Omental fat pad (tissue), 4 donors: Measurements from ENCODE around the gene DNM3. TPM values are rescaled to one million over a fixed set of nuclear protein-coding genes. Genes with fewer than 3 reads are reported as not detected.

Source experiments
- ATAC-seq: fragments of 150-250 bp; one replicate; pipeline ENCODE4 v1.9.1; 2016; ENCODE audit warnings: mild to moderate bottlenecking, moderate library complexity; ENCODE audit not compliant: low FRiP score
- DNase-seq: peaks from one replicate; pipeline ENCODE4 v3.0.0-alpha.2; 2019; ENCODE audit warnings: low spot score
- total RNA-seq, 4 donors: library from RNA; depleted of rRNA; stranded (reverse); fragments of >200 nt; gene quantifications; one replicate each; pipeline ENCODE4 v1.1.0, GENCODE V29; 2016
- TF ChIP-seq, protein P1 (sequence below), 3 donors: fragments of 450-650 bp; IDR thresholded peaks; one replicate each; pipeline ENCODE4 v1.5.1; 2016 to 2017; ENCODE audit warnings: antibody characterized with exemption in 3 of 3, mild to moderate bottlenecking in 3 of 3, moderate library complexity in 2 of 3

DNM3 gene
- total RNA-seq, 4 donors from 2014 or later, result 2.9 to 15.8 (median 5.5) TPM

DNA sequence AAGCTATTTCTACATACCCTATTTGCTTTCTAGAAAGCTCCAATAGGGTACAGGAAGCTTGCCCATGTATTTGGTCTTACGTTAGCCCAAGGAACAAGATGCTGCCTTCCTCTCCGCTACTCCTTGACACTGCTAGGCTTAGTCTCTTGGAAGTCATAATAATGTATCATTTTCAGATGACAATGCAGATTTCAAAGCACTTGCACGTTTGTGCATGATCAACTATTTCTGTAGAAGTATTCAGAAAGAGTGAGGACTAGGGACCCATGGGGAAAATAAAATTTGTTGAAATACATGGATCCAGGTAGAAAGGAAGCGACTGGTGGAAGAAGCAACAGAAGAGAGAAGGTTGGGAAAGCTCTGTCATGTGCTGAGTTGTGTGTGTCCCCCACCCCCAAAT lies 367.3 kb downstream of the DNM3 start:
- TF ChIP-seq, protein P1, sequence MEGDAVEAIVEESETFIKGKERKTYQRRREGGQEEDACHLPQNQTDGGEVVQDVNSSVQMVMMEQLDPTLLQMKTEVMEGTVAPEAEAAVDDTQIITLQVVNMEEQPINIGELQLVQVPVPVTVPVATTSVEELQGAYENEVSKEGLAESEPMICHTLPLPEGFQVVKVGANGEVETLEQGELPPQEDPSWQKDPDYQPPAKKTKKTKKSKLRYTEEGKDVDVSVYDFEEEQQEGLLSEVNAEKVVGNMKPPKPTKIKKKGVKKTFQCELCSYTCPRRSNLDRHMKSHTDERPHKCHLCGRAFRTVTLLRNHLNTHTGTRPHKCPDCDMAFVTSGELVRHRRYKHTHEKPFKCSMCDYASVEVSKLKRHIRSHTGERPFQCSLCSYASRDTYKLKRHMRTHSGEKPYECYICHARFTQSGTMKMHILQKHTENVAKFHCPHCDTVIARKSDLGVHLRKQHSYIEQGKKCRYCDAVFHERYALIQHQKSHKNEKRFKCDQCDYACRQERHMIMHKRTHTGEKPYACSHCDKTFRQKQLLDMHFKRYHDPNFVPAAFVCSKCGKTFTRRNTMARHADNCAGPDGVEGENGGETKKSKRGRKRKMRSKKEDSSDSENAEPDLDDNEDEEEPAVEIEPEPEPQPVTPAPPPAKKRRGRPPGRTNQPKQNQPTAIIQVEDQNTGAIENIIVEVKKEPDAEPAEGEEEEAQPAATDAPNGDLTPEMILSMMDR (IDR thresholded peaks at IDR 0.05), result no peak
- no peak for ATAC-seq
- no peak for DNase-seq

- TF ChIP-seq, protein P1 (IDR thresholded peaks at IDR 0.05), result no peak
- DNase-seq (no peak), ATAC-seq (no peak)
Measured at GRCh38 chr1:172211221-172211620, 369.9 kb downstream of the DNM3 start.

DNA sequence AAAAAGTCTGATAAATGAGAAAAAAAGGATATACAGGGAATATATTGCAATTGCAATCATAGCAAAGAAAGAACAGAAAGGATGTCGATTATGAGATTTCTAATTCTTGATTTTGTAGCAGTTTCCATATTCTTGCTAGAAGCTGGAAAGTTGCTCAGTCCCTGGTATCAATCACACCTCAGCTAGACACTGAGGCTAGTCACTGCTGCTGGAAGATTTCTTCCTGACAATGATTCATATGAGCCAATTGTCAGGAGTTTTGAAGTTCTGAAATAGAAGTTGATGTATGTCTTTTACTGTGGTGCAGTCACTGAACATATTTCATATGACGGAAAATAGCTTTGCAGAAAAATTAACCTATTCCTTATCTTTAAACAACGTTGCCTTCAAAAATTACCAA lies 370.8 kb downstream of the DNM3 start:
- TF ChIP-seq, protein P1 (IDR thresholded peaks at IDR 0.05), result no peak
- DNase-seq (no peak), ATAC-seq (no peak)

GRCh38 chr1:172215006-172215405 lies 373.7 kb downstream of the DNM3 start:
- no peak for ATAC-seq
- DNase-seq, result no peak
- TF ChIP-seq, protein P1 (IDR thresholded peaks at IDR 0.05), result no peak

DNA sequence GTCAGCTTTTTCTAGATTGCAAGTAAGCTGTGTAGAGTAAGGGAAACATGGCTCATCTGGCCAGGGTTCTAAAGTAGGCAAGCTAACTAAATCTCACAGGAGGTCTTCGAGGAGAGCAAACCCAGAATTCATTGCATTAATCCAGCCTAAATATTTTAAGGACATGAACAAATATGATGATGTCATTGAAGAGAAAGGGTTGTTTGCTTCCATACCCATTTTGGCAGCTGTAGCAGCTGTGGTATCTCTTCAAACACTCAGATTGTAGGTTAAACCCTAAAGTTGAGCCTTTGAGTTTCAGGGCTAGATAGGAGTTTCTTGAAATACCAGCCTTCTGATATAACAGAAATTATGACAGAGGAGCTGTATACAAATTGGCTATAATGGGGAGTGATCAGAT lies 378.7 kb downstream of the DNM3 start:
- ATAC-seq, result no peak
- DNase-seq, result no peak

GRCh38 chr1:172220376-172220775 lies 379.1 kb downstream of the DNM3 start:
- TF ChIP-seq, protein P1 (IDR thresholded peaks at IDR 0.05), result no peak
- DNase-seq (no peak), ATAC-seq (no peak)

More for the DNA sequence above, 378.7 kb downstream of the DNM3 start:
- TF ChIP-seq, protein P1 (IDR thresholded peaks at IDR 0.05), result no peak

DNA sequence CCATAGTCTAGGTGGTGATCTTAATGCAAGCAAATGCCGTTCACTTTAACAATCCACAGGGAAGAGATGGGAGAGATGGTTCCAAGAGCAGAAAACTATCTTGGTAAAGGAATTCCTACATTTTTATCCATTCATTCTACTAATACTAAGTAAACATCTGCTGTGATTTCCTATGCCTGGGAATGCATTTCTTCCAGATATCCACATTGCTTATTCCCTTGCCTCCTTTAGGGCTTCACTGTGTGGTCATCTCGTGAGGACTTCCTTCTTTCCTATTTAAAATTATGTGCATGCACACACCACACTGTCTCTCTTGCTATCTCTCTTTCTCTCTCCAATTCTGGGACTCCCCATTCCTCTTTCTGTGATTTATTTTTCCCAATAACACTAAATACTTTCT lies 380.1 kb downstream of the DNM3 start:
- DNase-seq (no peak), ATAC-seq (no peak)
- TF ChIP-seq, protein P1 (IDR thresholded peaks at IDR 0.05), result no peak
